ENCODE measurements around the gene CTNND2.
"Not testable (repeated sequence)": the region's sequence is repeated elsewhere in the genome, so short reads cannot be mapped to it uniquely, and the experiment has no call there.

The CTNND2 gene

DNA sequence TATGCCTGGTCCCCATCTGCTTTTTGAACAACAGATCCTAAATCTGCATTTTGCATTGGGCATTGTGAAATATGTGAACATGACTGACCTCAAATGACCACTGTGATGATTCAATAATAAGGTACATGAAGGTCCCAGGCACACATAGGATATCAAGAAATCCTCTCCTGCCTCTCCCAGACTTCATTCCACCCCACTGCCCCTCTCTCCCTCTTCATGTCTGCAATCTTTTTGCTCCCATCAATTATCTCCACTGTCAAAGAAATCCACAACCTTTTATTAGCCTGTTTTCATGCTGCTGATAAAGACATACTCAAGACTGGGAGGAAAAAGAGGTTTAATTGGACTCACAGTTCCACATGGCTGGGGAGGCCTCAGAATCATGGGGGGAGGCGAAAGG, 476.7 kb downstream of the CTNND2 start:
- no peak overlapping the region for H3K4me3 ChIP-seq (replicated peaks; ENCODE audit: low read depth, low read length)
- no peak for DNase-seq (ENCODE audit: low read depth)
- TF ChIP-seq CTCF (IDR thresholded peaks at IDR 0.05; ENCODE audit: low read length, missing control alignments): no peak

DNA sequence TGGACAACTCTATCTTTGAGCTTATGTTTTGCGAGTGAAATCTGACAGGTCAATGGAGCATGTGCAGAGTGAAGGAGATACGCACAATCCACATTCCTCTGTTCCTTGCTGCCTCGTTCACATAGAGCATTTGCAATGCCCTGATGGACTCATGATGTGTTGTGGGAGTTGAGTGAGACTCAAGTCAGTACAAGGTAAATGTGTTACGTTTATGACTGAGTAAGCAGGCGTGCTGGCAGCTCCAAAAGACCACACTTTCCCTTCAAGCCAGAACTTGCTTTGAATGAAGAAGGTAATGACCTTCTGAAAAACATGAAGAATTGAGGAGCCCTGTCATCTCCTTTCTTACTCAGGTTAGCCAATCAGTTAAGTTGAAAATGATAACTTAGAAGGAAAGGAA, 477.8 kb downstream of the CTNND2 start:
- DNase-seq (ENCODE audit: low read depth): no peak
- no peak for TF ChIP-seq CTCF (IDR thresholded peaks at IDR 0.05; ENCODE audit: low read length, missing control alignments)
- H3K4me3 ChIP-seq (replicated peaks; ENCODE audit: low read depth, low read length): no peak overlapping the region

- no peak for TF ChIP-seq CTCF (IDR thresholded peaks at IDR 0.05; ENCODE audit: low read length, missing control alignments)
- no peak overlapping the region for H3K4me3 ChIP-seq (replicated peaks; ENCODE audit: low read depth, low read length)
Measured at GRCh38 chr5:11422342-11422741, 481.9 kb downstream of the CTNND2 start.

DNA sequence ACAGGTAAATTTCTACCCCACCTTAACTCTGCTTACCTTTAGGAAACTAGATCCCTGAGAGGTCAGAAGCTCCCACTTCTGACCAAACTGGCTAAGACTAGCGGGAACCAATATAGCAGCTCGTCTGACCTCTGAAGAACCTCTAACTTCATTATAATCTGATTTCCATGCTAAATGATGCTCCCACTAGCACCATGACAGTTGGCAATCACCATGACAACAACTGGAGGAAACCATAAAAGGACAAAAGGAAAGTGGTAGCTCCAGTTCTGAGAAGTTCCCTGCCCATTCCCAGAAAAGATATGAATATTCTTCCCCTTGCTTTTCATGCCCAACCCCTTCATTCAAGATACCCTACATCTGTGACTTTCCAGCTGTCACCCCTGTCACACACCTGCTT, 483.3 kb downstream of the CTNND2 start:
- H3K4me3 ChIP-seq (replicated peaks; ENCODE audit: low read depth, low read length): no peak overlapping the region
- no peak for DNase-seq (ENCODE audit: low read depth)
- no peak for TF ChIP-seq CTCF (IDR thresholded peaks at IDR 0.05; ENCODE audit: low read length, missing control alignments)

More at GRCh38 chr5:11422342-11422741, 481.9 kb downstream of the CTNND2 start:
- no peak for DNase-seq (ENCODE audit: low read depth)

- H3K4me3 ChIP-seq (replicated peaks; ENCODE audit: low read depth, low read length): no peak overlapping the region
- no peak for TF ChIP-seq CTCF (IDR thresholded peaks at IDR 0.05; ENCODE audit: low read length, missing control alignments)
- no peak for DNase-seq (ENCODE audit: low read depth)
Measured at GRCh38 chr5:11415751-11416150, 488.5 kb downstream of the CTNND2 start.

DNA sequence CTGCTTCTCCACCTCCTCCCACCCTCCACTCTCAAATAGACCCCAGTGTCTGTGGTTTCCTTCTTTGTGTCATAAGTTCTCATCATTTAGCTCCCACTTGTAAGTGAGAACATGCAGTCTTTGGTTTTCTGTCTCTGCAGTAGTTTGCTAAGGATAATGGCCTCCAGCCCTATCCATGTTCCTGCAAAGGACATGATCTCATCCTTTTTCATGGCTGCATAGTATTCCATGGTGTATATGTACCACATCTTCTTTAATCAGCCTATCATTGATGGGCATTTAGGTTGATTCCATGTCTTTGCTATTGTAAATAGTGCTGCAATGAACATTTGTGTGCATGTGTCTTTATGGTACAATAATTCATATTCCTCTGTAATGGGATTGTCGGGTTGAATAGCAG, 489.5 kb downstream of the CTNND2 start:
- not testable (repeated sequence) for H3K4me3 ChIP-seq (replicated peaks; ENCODE audit: low read depth, low read length); DNase-seq (ENCODE audit: low read depth)

DNA sequence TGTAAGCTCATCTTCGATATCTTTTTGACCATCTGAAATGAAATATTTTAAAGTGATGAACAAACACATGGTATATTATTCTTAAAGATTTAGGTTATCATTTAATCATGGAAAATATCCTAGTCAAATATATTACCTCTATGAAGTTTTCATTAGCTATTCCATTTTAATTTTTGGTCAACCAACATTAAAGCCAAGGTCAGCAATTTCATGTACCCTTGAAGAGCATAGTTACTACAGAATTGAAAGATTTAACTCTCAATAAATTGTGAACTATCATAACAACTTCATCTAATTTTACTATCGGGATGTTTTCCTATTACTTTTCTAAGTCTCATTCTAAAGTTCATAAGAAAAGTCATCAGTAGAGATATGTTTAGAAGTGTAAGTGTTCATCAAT, 492.6 kb downstream of the CTNND2 start:
- no peak for TF ChIP-seq CTCF (IDR thresholded peaks at IDR 0.05; ENCODE audit: low read length, missing control alignments)

More for the DNA sequence above, 492.6 kb downstream of the CTNND2 start:
- no peak overlapping the region for H3K4me3 ChIP-seq (replicated peaks; ENCODE audit: low read depth, low read length)
- no peak for DNase-seq (ENCODE audit: low read depth)
